HG02840 (cell line): Measurements from ENCODE around the gene CRACR2A.

Source experiments
- ATAC-seq: cut with Tn5 transposase; IDR thresholded peaks from one replicate; pipeline ENCODE4 v1.9.1; 2021; ENCODE audit warnings: mild to moderate bottlenecking, moderate library complexity, moderate number of reproducible peaks; ENCODE audit not compliant: unreplicated experiment, low FRiP score

CRACR2A gene

DNA sequence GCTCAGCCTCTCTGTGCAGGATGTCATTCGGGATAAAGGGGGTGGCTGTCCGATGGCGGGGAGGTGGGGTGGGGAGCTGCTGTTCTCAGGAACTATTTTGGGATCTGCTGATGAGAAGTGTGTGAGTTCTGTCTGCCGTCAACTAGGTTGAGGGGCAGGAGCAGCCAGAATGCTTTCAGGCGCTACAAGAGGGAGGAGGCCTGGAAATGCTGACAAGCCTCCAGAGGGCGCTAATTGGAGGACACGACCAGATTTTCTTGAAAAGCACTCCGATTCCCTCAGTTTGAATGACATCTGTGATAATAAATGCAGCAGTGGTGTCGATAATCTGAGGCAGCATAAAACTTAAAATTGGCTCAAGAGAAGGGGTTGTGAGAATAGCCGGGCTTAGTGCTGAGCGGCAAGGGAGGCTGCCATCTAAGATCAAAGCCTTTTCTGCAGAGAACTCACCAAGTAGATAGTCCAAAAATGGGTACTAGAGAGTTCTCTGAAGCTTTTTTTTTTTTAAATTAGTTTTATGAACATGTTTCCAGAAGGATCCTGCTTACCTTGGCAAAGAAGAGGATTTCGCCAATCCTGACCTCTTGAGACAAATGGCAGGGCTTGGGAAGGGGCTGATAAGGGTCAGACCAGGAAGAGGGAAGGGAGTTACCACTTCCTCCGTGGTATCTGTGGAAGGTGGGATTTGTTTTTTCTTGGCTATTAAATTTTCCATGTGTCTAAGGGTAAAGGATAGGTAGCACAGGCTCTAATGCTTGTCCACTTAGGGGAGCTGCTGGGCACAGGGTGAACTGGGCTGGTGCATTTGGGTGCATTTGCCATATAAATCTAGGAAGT, 94.4 kb downstream of the CRACR2A start:
- no peak for ATAC-seq

DNA sequence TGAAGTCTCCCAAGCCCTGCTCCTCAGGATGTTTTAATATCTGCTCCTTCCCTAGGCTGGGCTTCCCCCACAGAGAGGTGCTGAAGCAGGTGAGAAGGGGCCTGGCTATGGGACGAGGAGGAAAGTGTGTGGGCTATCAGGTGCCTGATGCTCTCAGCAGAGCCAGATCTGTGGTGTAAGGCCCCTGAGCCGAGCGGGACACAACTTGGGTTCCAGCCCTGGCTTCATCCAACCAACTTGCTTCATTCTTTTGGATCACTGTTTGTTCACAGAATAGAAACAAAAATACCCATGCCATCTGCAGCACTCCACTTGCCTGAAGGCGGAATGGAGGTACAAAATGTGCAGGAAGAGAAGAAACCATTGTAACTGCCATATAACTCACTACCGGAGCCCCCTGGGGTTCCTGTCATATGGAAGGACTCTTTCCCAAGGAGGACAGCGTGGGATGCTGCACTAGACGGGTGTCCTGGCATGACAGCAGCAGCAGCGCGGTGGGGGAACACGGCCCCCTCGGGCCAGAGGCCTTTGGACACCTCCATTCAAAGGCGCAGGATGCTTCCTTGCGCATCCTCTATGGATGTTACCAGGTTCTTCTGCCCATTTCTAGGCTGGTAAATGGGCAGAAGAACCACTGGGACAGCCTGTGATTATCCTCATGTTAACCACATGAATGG, 95.8 kb downstream of the CRACR2A start:
- no peak for ATAC-seq

- ATAC-seq: no peak
Observed at GRCh38 chr12:3655328-3655900, 97.5 kb downstream of the CRACR2A start.

GRCh38 chr12:3651585-3652424, 101.1 kb downstream of the CRACR2A start:
- ATAC-seq: no peak

DNA sequence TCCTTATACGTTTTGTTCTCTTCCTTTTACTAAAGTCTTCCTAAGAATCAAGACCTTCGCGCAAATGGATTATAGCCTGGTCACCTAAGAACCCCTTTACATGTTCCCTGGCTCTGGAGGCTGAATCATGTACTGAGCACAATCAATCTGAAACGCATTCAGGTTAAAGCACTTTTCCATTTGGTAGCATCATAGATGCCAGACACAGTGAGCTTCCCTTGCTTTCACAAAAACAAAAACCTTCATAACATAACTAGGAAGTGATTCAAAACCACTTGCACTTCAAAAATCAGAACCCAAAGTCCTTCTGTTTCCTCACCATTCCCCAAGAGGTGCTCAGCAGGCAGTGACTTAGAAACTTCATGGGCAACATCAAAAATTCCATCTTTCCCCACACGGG, 105.4 kb downstream of the CRACR2A start:
- no peak for ATAC-seq

- no peak for ATAC-seq
Observed at GRCh38 chr12:3646561-3647241, 106.2 kb downstream of the CRACR2A start.

DNA sequence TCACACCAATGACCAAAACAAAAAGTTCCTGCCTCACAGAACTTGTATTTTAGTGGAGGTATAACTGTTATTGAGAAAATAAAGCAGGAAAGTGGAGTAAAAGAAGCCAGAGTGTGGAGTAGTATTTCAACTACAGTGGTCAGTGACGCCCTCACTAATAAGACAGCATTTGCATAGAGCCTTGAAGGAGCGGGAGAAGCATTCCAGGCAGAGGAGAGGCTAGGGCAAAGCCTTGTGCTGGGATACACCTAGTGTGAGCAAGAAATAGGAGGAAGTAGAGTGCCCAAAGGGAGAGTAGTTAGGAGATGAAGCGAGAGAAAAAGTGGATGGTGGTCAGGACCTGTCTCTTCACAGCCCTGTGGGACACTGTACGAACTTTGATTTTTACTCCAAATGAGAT, 107.8 kb downstream of the CRACR2A start:
- no peak for ATAC-seq

GRCh38 chr12:3644104-3644503, 108.8 kb downstream of the CRACR2A start:
- no peak for ATAC-seq

DNA sequence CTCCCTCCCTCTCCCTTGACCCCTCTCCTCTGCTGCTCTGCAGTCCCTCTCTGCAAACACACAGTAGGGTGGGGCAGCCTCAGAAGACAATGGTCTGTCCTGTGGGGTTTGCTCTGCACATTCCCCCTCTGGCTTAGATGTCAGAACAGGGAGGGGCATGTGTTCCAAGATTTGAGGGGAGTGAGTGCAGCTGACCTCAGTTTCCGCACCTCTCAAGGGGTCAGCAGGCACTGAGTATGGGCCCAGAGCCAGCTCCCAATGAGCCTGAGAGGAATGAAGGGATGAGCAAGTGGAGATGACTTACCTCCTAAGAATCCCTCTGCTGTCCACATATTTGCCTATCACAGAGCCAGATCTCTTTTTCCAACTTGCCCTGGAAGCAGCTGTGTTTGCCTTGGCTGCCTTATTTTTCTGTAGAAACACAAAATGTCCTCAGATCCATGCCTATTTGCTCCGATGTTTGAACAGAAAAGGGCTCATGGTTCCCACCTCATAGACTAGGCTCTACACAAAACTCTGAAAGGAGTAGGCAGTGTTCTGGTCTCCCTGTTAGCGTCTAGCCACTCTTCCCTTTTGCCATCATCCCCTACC, 111.4 kb downstream of the CRACR2A start:
- ATAC-seq: no peak

DNA sequence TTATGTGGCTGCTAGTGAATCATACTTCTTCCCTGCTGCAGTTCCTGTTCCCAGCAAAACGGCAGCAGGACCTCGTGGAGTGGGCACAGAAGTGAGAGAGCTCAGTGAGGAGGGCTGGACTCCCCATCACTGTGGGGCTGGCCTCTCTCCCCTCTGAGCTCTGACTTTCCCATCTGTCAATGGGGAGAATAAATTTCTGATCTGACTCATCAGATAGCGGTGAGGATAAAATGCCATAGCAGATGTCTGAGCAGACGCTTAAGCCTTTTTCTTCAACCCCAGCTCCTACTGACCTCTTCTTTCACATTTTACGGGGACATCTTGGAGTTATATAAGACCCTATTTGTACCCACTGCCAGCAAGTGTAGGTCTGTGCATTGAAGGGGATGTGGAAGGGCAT, 116.6 kb downstream of the CRACR2A start:
- ATAC-seq: no peak

- no peak for ATAC-seq
Observed at GRCh38 chr12:3634348-3634747, 118.6 kb downstream of the CRACR2A start.

GRCh38 chr12:3633396-3633795, 119.5 kb downstream of the CRACR2A start:
- ATAC-seq: no peak

DNA sequence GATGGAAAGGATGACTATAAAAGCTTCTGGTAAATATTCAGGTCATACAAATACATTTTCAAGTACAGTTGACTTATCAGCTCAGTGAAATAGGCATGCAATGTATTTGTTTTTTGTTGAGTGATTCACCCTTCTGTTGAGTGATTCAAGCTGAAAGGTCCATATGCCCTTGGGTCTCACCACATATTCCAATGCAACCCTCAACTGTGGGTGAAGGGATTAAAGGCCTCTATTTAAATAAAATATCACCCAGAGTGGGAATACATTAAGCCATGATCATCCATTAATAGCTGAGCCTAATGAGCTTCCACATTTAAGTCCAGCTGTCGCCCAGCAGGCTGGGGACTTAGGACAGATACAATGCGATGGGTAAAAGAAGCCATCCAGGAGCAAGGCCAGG, 120.2 kb downstream of the CRACR2A start:
- no peak for ATAC-seq

DNA sequence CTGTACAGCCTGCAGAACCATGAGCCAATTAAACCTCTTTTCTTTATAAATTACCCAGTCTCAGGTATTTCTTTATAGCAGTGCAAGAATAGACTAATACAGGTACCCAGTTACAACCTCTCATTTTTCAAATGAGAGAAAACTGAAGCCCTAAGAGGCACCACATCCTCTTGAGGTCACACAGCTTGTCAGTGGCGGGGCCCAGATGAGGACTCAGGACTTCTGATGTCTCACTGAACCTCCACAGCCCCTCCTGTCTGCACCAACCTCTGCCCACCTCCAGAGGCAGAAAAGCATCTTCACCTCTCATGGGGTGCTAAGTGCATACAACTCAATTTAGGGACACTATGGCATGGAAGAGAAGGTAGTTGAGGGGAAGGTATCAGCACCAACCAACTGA, 120.7 kb downstream of the CRACR2A start:
- no peak for ATAC-seq

GRCh38 chr12:3631759-3632158, 121.2 kb downstream of the CRACR2A start:
- no peak for ATAC-seq

DNA sequence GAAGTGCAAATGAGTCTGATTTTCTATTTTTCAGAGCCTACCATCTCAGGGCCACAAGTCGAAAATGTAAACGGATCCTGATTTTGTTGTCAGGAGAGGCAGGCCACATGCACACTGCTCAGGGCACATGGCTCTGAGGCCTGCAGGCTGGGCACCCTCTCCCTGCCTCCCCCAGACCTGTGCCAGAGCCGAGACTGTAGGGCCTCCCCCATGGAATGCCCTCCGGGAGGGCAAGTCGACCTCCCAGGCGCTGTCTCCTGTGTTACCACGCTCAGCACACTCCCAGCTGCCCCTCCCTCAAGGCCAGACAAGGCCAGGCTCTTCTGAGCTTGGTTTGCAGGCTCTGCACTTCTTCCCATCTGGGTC, 121.7 kb downstream of the CRACR2A start:
- no peak for ATAC-seq

- no peak for ATAC-seq
Observed at GRCh38 chr12:3630621-3631271, 122.2 kb downstream of the CRACR2A start.

- no peak for ATAC-seq
Observed at GRCh38 chr12:3630111-3630510, 122.8 kb downstream of the CRACR2A start.

- no peak for ATAC-seq
Observed at GRCh38 chr12:3629057-3629830, 123.7 kb downstream of the CRACR2A start.
